ENCODE results near the gene POTEF.
"Not testable (repeated sequence)": the region's sequence is repeated elsewhere in the genome, so short reads cannot be mapped to it uniquely, and the experiment has no call there.

GRCh38 chr2:130025931-130026330 is 103.1 kb downstream of the POTEF start:
- not testable (repeated sequence) for TF ChIP-seq CTCF (conservative IDR thresholded peaks at IDR 0.05; ENCODE audit: low read depth, low read length); EZH2 (IDR thresholded peaks at IDR 0.05; ENCODE audit: borderline replicate concordance, low read depth, low read length, poor library complexity, severe bottlenecking)

Measured in A673 (cell line).